Measurements from ENCODE around the gene CTLA4. TPM values are rescaled to one million over a fixed set of nuclear protein-coding genes. Genes with fewer than 3 reads are reported as not detected.

CTLA4 gene
- total and polyA plus RNA-seq, 10 of the 15 experiments (the other 5 are each of a cell fraction or from before 2014, with no cell fraction given), result not detected

DNA sequence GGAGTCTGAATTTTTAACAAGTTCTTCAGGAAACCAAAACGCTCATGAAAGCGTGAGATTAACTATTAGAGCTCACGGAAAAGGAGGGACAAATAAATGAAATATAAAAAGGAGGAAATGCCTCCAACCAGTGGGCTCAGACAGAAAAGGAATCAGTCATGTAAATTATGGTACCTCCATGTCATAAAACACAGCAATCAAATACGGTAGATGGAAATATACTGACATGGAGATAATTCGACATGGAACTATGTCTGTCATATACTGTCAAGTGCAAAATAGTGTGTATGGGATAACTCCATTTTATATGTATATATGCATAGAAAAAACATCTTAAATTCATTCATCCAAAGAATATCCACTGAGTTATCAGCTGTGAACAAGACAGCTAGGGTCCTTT is 25.9 kb upstream of the CTLA4 start:
- no peak overlapping the region for H3K9ac ChIP-seq (ENCODE audit: control insufficient read depth, insufficient read depth, low read length)
- SMC1A ChIA-PET (ENCODE audit: uncharacterized antibody, unreplicated experiment), result no interaction called here
- H4K20me1 ChIP-seq (ENCODE audit: control insufficient read depth, insufficient read depth), result no peaks in the 10 kb centered on the region
- no peak overlapping the region for H2AFZ ChIP-seq (ENCODE audit: control insufficient read depth, low read depth, low read length)
- WGBS (ENCODE audit: insufficient coverage, insufficient replicate concordance, low lambda C conversion rate, missing lambda C conversion rate), result 65% methylated on average over 5 of the region's 5 CpGs
- TF ChIP-seq SMC3 (IDR thresholded peaks at IDR 0.05; ENCODE audit: borderline replicate concordance, low read length) (no peak), ZNF207 (IDR thresholded peaks at IDR 0.05; ENCODE audit: borderline replicate concordance) (no peak), STAT1 (conservative IDR thresholded peaks at IDR 0.05) (no peak), ZSCAN29 (IDR thresholded peaks at IDR 0.05) (no peak), HCFC1 (IDR thresholded peaks at IDR 0.05; ENCODE audit: low read length) (no peak), GABPA (IDR thresholded peaks at IDR 0.05; ENCODE audit: low read depth) (no peak), POU2F2 (IDR thresholded peaks at IDR 0.05; ENCODE audit: borderline replicate concordance, low read depth, low read length) (no peak), RAD51 (IDR thresholded peaks at IDR 0.05) (no peak), MEF2B (IDR thresholded peaks at IDR 0.05; ENCODE audit: partially characterized antibody, poor library complexity, severe bottlenecking) (no peak), MLLT1 (IDR thresholded peaks at IDR 0.05) (no peak), SKIL (IDR thresholded peaks at IDR 0.05; ENCODE audit: low read depth, poor library complexity, severe bottlenecking) (no peak), SMARCA5 (IDR thresholded peaks at IDR 0.05) (no peak), IKZF1 (conservative IDR thresholded peaks at IDR 0.05) (no peak)
- TF ChIP-seq, protein P1, sequence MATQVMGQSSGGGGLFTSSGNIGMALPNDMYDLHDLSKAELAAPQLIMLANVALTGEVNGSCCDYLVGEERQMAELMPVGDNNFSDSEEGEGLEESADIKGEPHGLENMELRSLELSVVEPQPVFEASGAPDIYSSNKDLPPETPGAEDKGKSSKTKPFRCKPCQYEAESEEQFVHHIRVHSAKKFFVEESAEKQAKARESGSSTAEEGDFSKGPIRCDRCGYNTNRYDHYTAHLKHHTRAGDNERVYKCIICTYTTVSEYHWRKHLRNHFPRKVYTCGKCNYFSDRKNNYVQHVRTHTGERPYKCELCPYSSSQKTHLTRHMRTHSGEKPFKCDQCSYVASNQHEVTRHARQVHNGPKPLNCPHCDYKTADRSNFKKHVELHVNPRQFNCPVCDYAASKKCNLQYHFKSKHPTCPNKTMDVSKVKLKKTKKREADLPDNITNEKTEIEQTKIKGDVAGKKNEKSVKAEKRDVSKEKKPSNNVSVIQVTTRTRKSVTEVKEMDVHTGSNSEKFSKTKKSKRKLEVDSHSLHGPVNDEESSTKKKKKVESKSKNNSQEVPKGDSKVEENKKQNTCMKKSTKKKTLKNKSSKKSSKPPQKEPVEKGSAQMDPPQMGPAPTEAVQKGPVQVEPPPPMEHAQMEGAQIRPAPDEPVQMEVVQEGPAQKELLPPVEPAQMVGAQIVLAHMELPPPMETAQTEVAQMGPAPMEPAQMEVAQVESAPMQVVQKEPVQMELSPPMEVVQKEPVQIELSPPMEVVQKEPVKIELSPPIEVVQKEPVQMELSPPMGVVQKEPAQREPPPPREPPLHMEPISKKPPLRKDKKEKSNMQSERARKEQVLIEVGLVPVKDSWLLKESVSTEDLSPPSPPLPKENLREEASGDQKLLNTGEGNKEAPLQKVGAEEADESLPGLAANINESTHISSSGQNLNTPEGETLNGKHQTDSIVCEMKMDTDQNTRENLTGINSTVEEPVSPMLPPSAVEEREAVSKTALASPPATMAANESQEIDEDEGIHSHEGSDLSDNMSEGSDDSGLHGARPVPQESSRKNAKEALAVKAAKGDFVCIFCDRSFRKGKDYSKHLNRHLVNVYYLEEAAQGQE (IDR thresholded peaks at IDR 0.05; ENCODE audit: low read depth, low read length), result no peak
- no peaks in the 10 kb centered on the region for H3K9me3 ChIP-seq (replicated peaks; ENCODE audit: control insufficient read depth, insufficient read depth, low read length)
- DNase-seq (ENCODE audit: low read depth, low spot score) (no peak), ATAC-seq (no peak), FAIRE-seq (no peak)
- CTCF ChIA-PET, result no interaction called here
- H3K36me3 ChIP-seq (ENCODE audit: control insufficient read depth in 2 of 2, insufficient read depth in 2 of 2, low read length in 1 of 2), result no peaks in the 10 kb centered on the region
- RAD21 ChIA-PET (ENCODE audit: unreplicated experiment), result no interaction called here
- H3K4me1 ChIP-seq (ENCODE audit: control insufficient read depth, insufficient read depth, low read length), result no peaks in the 10 kb centered on the region
- H3K27ac ChIP-seq (ENCODE audit: control insufficient read depth, insufficient read depth), result no peak overlapping the region
- no peak overlapping the region for H3K4me2 ChIP-seq (ENCODE audit: control insufficient read depth, insufficient read depth)
- in situ Hi-C loops (cut with MboI) (no loop called here), intact Hi-C loops (cut with micrococcal nuclease; ENCODE audit: unreplicated experiment) (loop anchor here (5.0 kb wide), 1 partner anchor 56 kb away; no protein-coding TSS in a partner anchor)
- H3K27me3 ChIP-seq (replicated peaks in 1 of 2; ENCODE audit: control insufficient read depth in 2 of 2, insufficient read depth in 2 of 2, low read length in 1 of 2), result peaks cover 0 to 3% of the 10 kb centered on the region in 2 experiments; a peak in 1 of 4 replicates
- no peaks in the 10 kb centered on the region for H3K79me2 ChIP-seq (ENCODE audit: control insufficient read depth, insufficient read depth, low read length)
- BruUV-seq (replicated peaks), result no TSS peak
- POLR2A ChIA-PET, result no interaction called here
- no peak overlapping the region for H3K4me3 ChIP-seq
